GM19397 (cell line): Measurements from ENCODE around the gene ZNF467.

ENCODE experiments used
- ATAC-seq: cut with Tn5 transposase; IDR thresholded peaks from one replicate; pipeline ENCODE4 v1.9.1; 2021; ENCODE audit warnings: mild to moderate bottlenecking, moderate library complexity; ENCODE audit not compliant: unreplicated experiment

The ZNF467 gene

GRCh38 chr7:149751043-149751775 is 22.2 kb downstream of the ZNF467 start:
- no peak for ATAC-seq

- ATAC-seq: no peak
These were observed 23.1 kb downstream of the ZNF467 start for GRCh38 chr7:149750122-149750845.

- no peak for ATAC-seq
These were observed 25.1 kb downstream of the ZNF467 start for GRCh38 chr7:149748076-149748874.

GRCh38 chr7:149743476-149744255 is 29.7 kb downstream of the ZNF467 start:
- ATAC-seq: no peak

GRCh38 chr7:149742075-149742701 is 31.2 kb downstream of the ZNF467 start:
- ATAC-seq: no peak

GRCh38 chr7:149741629-149742028 is 31.8 kb downstream of the ZNF467 start:
- no peak for ATAC-seq

- no peak for ATAC-seq
These were observed 36.7 kb downstream of the ZNF467 start for GRCh38 chr7:149736478-149737360.

- ATAC-seq: no peak
These were observed 37.5 kb downstream of the ZNF467 start for GRCh38 chr7:149735779-149736477.

- no peak for ATAC-seq
These were observed 38.2 kb downstream of the ZNF467 start for GRCh38 chr7:149735181-149735602.

GRCh38 chr7:149734791-149735075 is 38.7 kb downstream of the ZNF467 start:
- no peak for ATAC-seq

- ATAC-seq: no peak
These were observed 39.2 kb downstream of the ZNF467 start for GRCh38 chr7:149733924-149734790.

GRCh38 chr7:149733131-149733923 is 40.1 kb downstream of the ZNF467 start:
- ATAC-seq: no peak

GRCh38 chr7:149732611-149733010 is 40.8 kb downstream of the ZNF467 start:
- no peak for ATAC-seq

- no peak for ATAC-seq
These were observed 41.3 kb downstream of the ZNF467 start for GRCh38 chr7:149732111-149732561.

- no peak for ATAC-seq
These were observed 42.0 kb downstream of the ZNF467 start for GRCh38 chr7:149731207-149731955.
